ENCODE measurements around the gene DIDO1. TPM values are rescaled to one million over a fixed set of nuclear protein-coding genes. Genes with fewer than 3 reads are reported as not detected.

DIDO1 gene
- total and polyA plus RNA-seq, 9 of the 15 experiments (the other 6 are each of a cell fraction or from before 2014, with no cell fraction given), result 4.4 to 46.8 (median 31.2) TPM

GRCh38 chr20:62889411-62889810 is 36.9 kb downstream of the DIDO1 start:
- no TSS peak for BruUV-seq (replicated peaks)

DNA sequence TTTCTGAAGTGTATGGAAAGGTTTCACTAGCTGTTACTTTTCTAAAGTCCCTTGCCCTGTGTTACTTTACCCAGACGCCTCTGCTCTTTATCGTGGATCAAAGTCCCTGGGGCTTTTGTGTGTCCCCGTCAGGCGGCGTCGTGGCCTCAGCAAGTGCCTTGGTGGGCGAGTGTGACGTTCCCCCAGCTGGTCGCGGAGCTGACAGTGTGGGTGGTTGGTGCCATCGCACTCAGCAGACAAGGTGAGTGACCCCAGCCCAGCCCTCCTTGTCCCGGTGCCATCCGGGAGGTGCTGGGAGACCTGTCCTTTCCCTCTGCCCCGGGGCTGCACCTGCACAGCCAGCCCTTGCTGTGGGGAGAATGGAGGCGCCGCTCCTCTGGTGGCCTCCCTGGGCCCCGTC is 37.4 kb downstream of the DIDO1 start:
- Histone ChIP-seq H3K79me2 (ENCODE audit: control insufficient read depth, insufficient read depth, low read length) (no peaks in the 10 kb centered on the region), H4K20me1 (replicated peaks; ENCODE audit: control insufficient read depth, insufficient read depth, low read length) (no peaks in the 10 kb centered on the region), H3K4me2 (ENCODE audit: insufficient read depth, low read length) (no peak overlapping the region), H3K4me1 (replicated peaks in 1 of 2; ENCODE audit: control insufficient read depth in 2 of 2, insufficient read depth in 2 of 2, low read length in 2 of 2) (peaks cover 0 to 14% of the 10 kb centered on the region in 2 experiments; a peak in 2 of 5 replicates), H3K9me1 (ENCODE audit: control insufficient read depth, insufficient read depth, low read length) (peaks cover 4% of the 10 kb centered on the region), H3K27me3 (ENCODE audit: control insufficient read depth in 2 of 2, insufficient read depth in 2 of 2, low read length in 2 of 2) (no peaks in the 10 kb centered on the region), H2AFZ (ENCODE audit: low read depth, low read length) (no peak overlapping the region), H3K9me3 (replicated peaks; ENCODE audit: control insufficient read depth, insufficient read depth, low read depth, low read length) (no peaks in the 10 kb centered on the region), H3K27ac (ENCODE audit: extremely low read depth, low read depth, low read length) (no peak overlapping the region), H3K36me3 (ENCODE audit: control insufficient read depth, insufficient read depth, low read length) (peaks cover 82% of the 10 kb centered on the region), H3K9ac (ENCODE audit: insufficient read depth in 1 of 2, low read depth in 2 of 2, low read length in 2 of 2) (no peak overlapping the region), H3K4me3 (no peak overlapping the region)
- no TSS peak for BruUV-seq (replicated peaks)
- TF ChIP-seq TEAD4 (IDR thresholded peaks at IDR 0.05; ENCODE audit: low read length) (no peak), TEAD4 (CRISPR knock-in tag; IDR thresholded peaks at IDR 0.05; ENCODE audit: borderline replicate concordance) (no peak), THRAP3 (IDR thresholded peaks at IDR 0.05; ENCODE audit: borderline replicate concordance) (no peak), BDP1 (IDR thresholded peaks at IDR 0.05; ENCODE audit: insufficient read depth, insufficient read length) (no peak), XRCC3 (IDR thresholded peaks at IDR 0.05) (no peak), ZNF232 (CRISPR knock-in tag; IDR thresholded peaks at IDR 0.05) (no peak), ZKSCAN1 (IDR thresholded peaks at IDR 0.05; ENCODE audit: low read depth, low read length) (no peak), ZNF263 (CRISPR knock-in tag; IDR thresholded peaks at IDR 0.05; ENCODE audit: borderline replicate concordance) (no peak), ELF2 (CRISPR knock-in tag; IDR thresholded peaks at IDR 0.05) (no peak), EHMT2 (IDR thresholded peaks at IDR 0.05) (no peak), SIRT6 (IDR thresholded peaks at IDR 0.05; ENCODE audit: low read depth, low read length) (no peak), FOXJ2 (tag; IDR thresholded peaks at IDR 0.05) (no peak), GABPB1 (CRISPR knock-in tag; IDR thresholded peaks at IDR 0.05) (no peak)
- ChIA-PET POLR2A (interaction anchor here (0.6 to 3.1 kb wide), 5 partner anchors 9 to 15 kb away, joined by 3 to 16 read pairs (median 3); no protein-coding TSS in a partner anchor), CTCF (ENCODE audit: low intra/inter-chr PET ratio) (no interaction called here)
- intact Hi-C loops (cut with micrococcal nuclease) (no loop called here), in situ Hi-C loops (cut with MboI) (no loop called here)
- 94% methylated on average over 13 of the region's 17 CpGs for WGBS (ENCODE audit: insufficient coverage, low coverage, missing lambda C conversion rate)
- FAIRE-seq, result no peak
- DNase-seq (ENCODE audit: extremely low read depth in 1 of 4, low spot score in 3 of 4), result no peak
- ATAC-seq, result no peak

More at GRCh38 chr20:62889411-62889810, 36.9 kb downstream of the DIDO1 start:
- no peak overlapping the region for H2AFZ ChIP-seq (ENCODE audit: low read depth, low read length)
- no peak overlapping the region for H3K4me3 ChIP-seq
- no peak overlapping the region for H3K9ac ChIP-seq (ENCODE audit: insufficient read depth in 1 of 2, low read depth in 2 of 2, low read length in 2 of 2)
- peaks cover 87% of the 10 kb centered on the region for H3K36me3 ChIP-seq (ENCODE audit: control insufficient read depth, insufficient read depth, low read length)
- in situ Hi-C loops (cut with MboI), result no loop called here
- ATAC-seq (no peak), DNase-seq (ENCODE audit: extremely low read depth in 1 of 4, low spot score in 3 of 4) (no peak), FAIRE-seq (no peak)
- H3K27me3 ChIP-seq (ENCODE audit: control insufficient read depth in 2 of 2, insufficient read depth in 2 of 2, low read length in 2 of 2), result no peaks in the 10 kb centered on the region
- intact Hi-C loops (cut with micrococcal nuclease), result no loop called here
- H3K27ac ChIP-seq (ENCODE audit: extremely low read depth, low read depth, low read length), result no peak overlapping the region
- ChIA-PET CTCF (ENCODE audit: low intra/inter-chr PET ratio) (no interaction called here), POLR2A (interaction anchor here (0.7 to 3.1 kb wide), 4 partner anchors 8 to 14 kb away, joined by 3 to 16 read pairs (median 4); no protein-coding TSS in a partner anchor)
- no peaks in the 10 kb centered on the region for H4K20me1 ChIP-seq (replicated peaks; ENCODE audit: control insufficient read depth, insufficient read depth, low read length)
- peaks cover 4% of the 10 kb centered on the region for H3K9me1 ChIP-seq (ENCODE audit: control insufficient read depth, insufficient read depth, low read length)
- 96% methylated on average over 6 of the region's 8 CpGs for WGBS (ENCODE audit: insufficient coverage, low coverage, missing lambda C conversion rate)
- no peaks in the 10 kb centered on the region for H3K9me3 ChIP-seq (replicated peaks; ENCODE audit: control insufficient read depth, insufficient read depth, low read depth, low read length)
- H3K4me1 ChIP-seq (replicated peaks in 1 of 2; ENCODE audit: control insufficient read depth in 2 of 2, insufficient read depth in 2 of 2, low read length in 2 of 2), result peaks cover 0 to 14% of the 10 kb centered on the region in 2 experiments; a peak in 2 of 5 replicates
- TF ChIP-seq ZNF431 (CRISPR knock-in tag; IDR thresholded peaks at IDR 0.05), result no peak
- no peaks in the 10 kb centered on the region for H3K79me2 ChIP-seq (ENCODE audit: control insufficient read depth, insufficient read depth, low read length)
- no peak overlapping the region for H3K4me2 ChIP-seq (ENCODE audit: insufficient read depth, low read length)

Measured in K562 (cell line).